H9 (cell line): Measurements from ENCODE around the gene ZNF280D. TPM values are rescaled to one million over a fixed set of nuclear protein-coding genes. Genes with fewer than 3 reads are reported as not detected.

ENCODE experiments used
- DNase-seq: peaks from one replicate; pipeline ENCODE4 v3.0.0-alpha.2; 2017
- H2AFZ ChIP-seq: one replicate; pipeline ENCODE4 v1.6.1; 2013; ENCODE audit warnings: mild to moderate bottlenecking, low read length, control low read depth, moderate library complexity
- H2AK5ac ChIP-seq: 2 replicates; pipeline ENCODE4 v1.6.1; 2013; ENCODE audit warnings: low read length, control low read depth, mixed read lengths; ENCODE audit not compliant: insufficient read length
- H2BK120ac ChIP-seq: one replicate; pipeline ENCODE4 v1.6.1; 2013; ENCODE audit warnings: low read depth, mild to moderate bottlenecking, low read length, control low read depth, inconsistent platforms; ENCODE audit not compliant: poor library complexity, severe bottlenecking
- H2BK12ac ChIP-seq: 2 replicates; pipeline ENCODE4 v1.6.1; 2013; ENCODE audit warnings: low read length, control low read depth, mixed read lengths, low read depth; ENCODE audit not compliant: insufficient read length
- H2BK15ac ChIP-seq: 2 replicates; pipeline ENCODE4 v1.6.1; 2013; ENCODE audit warnings: low read depth, low read length, control low read depth
- H2BK20ac ChIP-seq: one replicate; pipeline ENCODE4 v1.6.1; 2013; ENCODE audit warnings: low read depth, mild to moderate bottlenecking, low read length, control low read depth, inconsistent platforms; ENCODE audit not compliant: poor library complexity, severe bottlenecking
- H2BK5ac ChIP-seq: 2 replicates; pipeline ENCODE4 v1.6.1; 2013; ENCODE audit warnings: low read length, control low read depth, mixed read lengths; ENCODE audit not compliant: insufficient read length
- H3K14ac ChIP-seq: 2 replicates; pipeline ENCODE4 v1.6.1; 2013; ENCODE audit warnings: low read length, control low read depth; ENCODE audit not compliant: insufficient read depth
- H3K18ac ChIP-seq: 2 replicates; pipeline ENCODE4 v1.6.1; 2013; ENCODE audit warnings: low read depth, mild to moderate bottlenecking, mixed read lengths, low read length, control low read depth; ENCODE audit not compliant: insufficient read length
- H3K23ac ChIP-seq: 2 replicates; pipeline ENCODE4 v1.6.1; 2013; ENCODE audit warnings: low read length, control low read depth, mixed read lengths, low read depth; ENCODE audit not compliant: insufficient read length
- H3K23me2 ChIP-seq: 2 replicates; pipeline ENCODE4 v1.6.1; 2013; ENCODE audit warnings: low read depth, mild to moderate bottlenecking, mixed read lengths, low read length, control low read depth; ENCODE audit not compliant: insufficient read length, poor library complexity, severe bottlenecking
- H3K27ac ChIP-seq: 2 replicates; pipeline ENCODE4 v1.5.1; 2013; ENCODE audit warnings: low read length, control low read depth, mixed read lengths, low read depth; ENCODE audit not compliant: insufficient read length
- H3K27me3 ChIP-seq: 2 replicates; pipeline ENCODE4 v1.6.1; 2013; ENCODE audit warnings: low read length, control low read depth, inconsistent platforms; ENCODE audit not compliant: insufficient read depth
- H3K4ac ChIP-seq: 2 replicates; pipeline ENCODE4 v1.6.1; 2013; ENCODE audit warnings: low read depth, mild to moderate bottlenecking, control low read depth, inconsistent platforms, low read length, moderate library complexity
- H3K4me1 ChIP-seq: 2 replicates; pipeline ENCODE4 v1.6.1; 2013; ENCODE audit warnings: low read length, control low read depth, inconsistent platforms; ENCODE audit not compliant: insufficient read depth
- H3K4me2 ChIP-seq: 2 replicates; pipeline ENCODE4 v1.6.1; 2013; ENCODE audit warnings: low read length, control low read depth, mixed read lengths; ENCODE audit not compliant: insufficient read length, insufficient read depth
- H3K56ac ChIP-seq: 2 replicates; pipeline ENCODE4 v1.6.1; 2013; ENCODE audit warnings: low read depth, mild to moderate bottlenecking, mixed read lengths, low read length, control low read depth; ENCODE audit not compliant: insufficient read length
- H3K79me1 ChIP-seq: 2 replicates; pipeline ENCODE4 v1.6.1; 2013; ENCODE audit warnings: low read depth, mild to moderate bottlenecking, moderate library complexity, low read length, control low read depth, inconsistent platforms; ENCODE audit not compliant: insufficient read depth, poor library complexity, severe bottlenecking
- H3K79me2 ChIP-seq: 2 replicates; pipeline ENCODE4 v1.6.1; 2013; ENCODE audit warnings: low read length, control low read depth, inconsistent platforms; ENCODE audit not compliant: insufficient read depth
- H3K9ac ChIP-seq: 2 replicates; pipeline ENCODE4 v1.6.1; 2013; ENCODE audit warnings: low read length, control low read depth, mixed read lengths; ENCODE audit not compliant: insufficient read length; ENCODE audit errors: extremely low read depth
- H3K9me3 ChIP-seq: one replicate; pipeline ENCODE4 v1.6.1; 2013; ENCODE audit warnings: low read depth, low read length, inconsistent platforms; ENCODE audit not compliant: control insufficient read depth
- H3T11ph ChIP-seq: one replicate; pipeline ENCODE4 v1.6.1; 2013; ENCODE audit warnings: mild to moderate bottlenecking, low read length, control low read depth, inconsistent platforms
- H4K20me1 ChIP-seq: one replicate; pipeline ENCODE4 v1.6.1; 2013; ENCODE audit not compliant: control insufficient read depth, insufficient read length, insufficient read depth
- H4K5ac ChIP-seq: 2 replicates; pipeline ENCODE4 v1.6.1; 2013; ENCODE audit warnings: low read depth, mild to moderate bottlenecking, mixed read lengths, low read length, control low read depth; ENCODE audit not compliant: insufficient read length
- H4K8ac ChIP-seq: replicated peaks from 2 replicates; pipeline ENCODE4 v1.6.1; 2013; ENCODE audit warnings: low read length, control low read depth, mixed read lengths, low read depth; ENCODE audit not compliant: insufficient read length
- H4K91ac ChIP-seq: 2 replicates; pipeline ENCODE4 v1.6.1; 2013; ENCODE audit warnings: low read depth, mild to moderate bottlenecking, moderate library complexity, mixed read lengths, low read length, control low read depth; ENCODE audit not compliant: insufficient read length
- H3K27ac Mint-ChIP-seq, 3 experiments: 2 replicates in 2 of 3; 3 replicates in 1 of 3; pipeline ENCODE4 v1.8.0; 2020 to 2021; ENCODE audit warnings: mixed read lengths in 3 of 3, mild to moderate bottlenecking in 1 of 3, moderate library complexity in 1 of 3
- H3K27me3 Mint-ChIP-seq: 2 replicates; pipeline ENCODE4 v1.8.0; 2021; ENCODE audit warnings: low read depth, mild to moderate bottlenecking, moderate library complexity, mixed read lengths
- H3K36me3 Mint-ChIP-seq, 3 experiments: 2 replicates in 2 of 3; 3 replicates in 1 of 3; pipeline ENCODE4 v1.8.0; 2020 to 2021; ENCODE audit warnings: low read depth in 3 of 3, mixed read lengths in 3 of 3; ENCODE audit not compliant: insufficient read depth in 1 of 3
- H3K4me1 Mint-ChIP-seq, 2 experiments: 2 replicates each; pipeline ENCODE4 v1.8.0; 2020; ENCODE audit warnings: mixed read lengths in 2 of 2
- H3K4me3 Mint-ChIP-seq, 2 experiments: 2 replicates in 1 of 2; 3 replicates in 1 of 2; pipeline ENCODE4 v1.8.0; 2020 to 2021; ENCODE audit warnings: mild to moderate bottlenecking in 2 of 2, mixed read lengths in 2 of 2, moderate library complexity in 1 of 2
- H3K9me3 Mint-ChIP-seq, 2 experiments: 2 replicates in 1 of 2; 3 replicates in 1 of 2; pipeline ENCODE4 v1.8.0; 2020; ENCODE audit warnings: mild to moderate bottlenecking in 2 of 2, mixed read lengths in 2 of 2, moderate library complexity in 1 of 2
- CTCF ChIP-seq: fragments of 200-600 bp; sonication (generic); conservative IDR thresholded peaks from 3 replicates; pipeline ENCODE4 v1.8.0; 2021; ENCODE audit warnings: antibody characterized with exemption, mild to moderate bottlenecking
- WGBS: extraction: QIAGEN DNeasy Blood & Tissue Kit; methylation state at CpG from one replicate; pipeline ENCODE4 v1.1.7; 2013; ENCODE audit warnings: missing lambda C conversion rate, low lambda C conversion rate, mixed read lengths; ENCODE audit not compliant: insufficient read length; ENCODE audit errors: extremely low coverage; 5-methylcytosine and 5-hydroxymethylcytosine counted together
- total RNA-seq: library from RNA; stranded (reverse); gene quantifications from 2 replicates; pipeline ENCODE4 v1.2.1, GENCODE V29; 2021

Gene ZNF280D
- total RNA-seq, 1 experiment from 2014 or later, result 5.7 TPM

DNA sequence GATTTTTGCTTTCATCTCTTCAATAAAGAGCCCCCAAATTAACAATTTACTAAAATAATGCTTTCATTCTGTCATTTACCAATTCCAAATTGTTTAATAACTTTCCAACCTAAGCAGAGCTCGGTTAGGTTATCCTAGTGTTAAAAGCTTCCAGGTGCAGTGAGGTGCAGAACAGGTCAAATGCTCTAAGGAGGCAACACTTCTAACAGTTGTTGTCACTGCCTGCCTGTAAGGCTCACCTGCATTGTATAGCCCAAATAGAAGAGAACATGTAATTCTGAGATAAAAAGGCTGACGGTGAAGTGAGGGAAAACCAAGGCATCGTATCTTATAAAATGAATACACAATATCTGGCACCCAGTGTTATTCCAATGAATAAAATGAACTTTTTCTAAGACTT, 9.1 kb downstream of the ZNF280D start:
- Histone ChIP-seq H2AFZ (no peak overlapping the region), H4K20me1 (no peaks in the 10 kb centered on the region), H3K9me3 (no peaks in the 10 kb centered on the region), H2AK5ac (no peak overlapping the region), H3K56ac (no peak overlapping the region), H4K8ac (no peak overlapping the region), H3K79me1 (no peaks in the 10 kb centered on the region), H3K23ac (no peak overlapping the region), H2BK12ac (no peak overlapping the region), H4K91ac (no peak overlapping the region), H3T11ph (no peak overlapping the region), H3K4me1 (no peaks in the 10 kb centered on the region), H2BK15ac (no peak overlapping the region), H3K79me2 (no peaks in the 10 kb centered on the region), H2BK120ac (no peak overlapping the region), H3K4me2 (no peak overlapping the region), H3K18ac (no peak overlapping the region), H3K23me2 (no peaks in the 10 kb centered on the region), H2BK20ac (no peak overlapping the region), H2BK5ac (no peak overlapping the region), H3K4ac (no peak overlapping the region), H3K9ac (no peak overlapping the region), H3K27me3 (no peaks in the 10 kb centered on the region), H3K27ac (no peak overlapping the region), H4K5ac (no peak overlapping the region), H3K14ac (no peak overlapping the region)
- no peak for DNase-seq
- H3K36me3 Mint-ChIP-seq, result no peaks in the 10 kb centered on the region
- H3K27ac Mint-ChIP-seq, result 0 out of 7 replicates have a peak overlapping the region, but pooled peaks of 1 of the 3 experiments have one; percentile 82
- H3K4me1 Mint-ChIP-seq, result peaks cover 5 to 6% of the 10 kb centered on the region in 2 experiments
- TF ChIP-seq CTCF, result no peak
- no CpG with 5 or more reads among the region's 3 CpGs for WGBS
- H3K9me3 Mint-ChIP-seq, result no peaks in the 10 kb centered on the region
- no peak overlapping the region for H3K4me3 Mint-ChIP-seq
- no peaks in the 10 kb centered on the region for H3K27me3 Mint-ChIP-seq
